HG03175 (cell line): ENCODE results near the gene CACNA1A.
"Not testable (repeated sequence)": the region's sequence is repeated elsewhere in the genome, so short reads cannot be mapped to it uniquely, and the experiment has no call there.

Experiments used
- ATAC-seq: cut with Tn5 transposase; IDR thresholded peaks from one replicate; pipeline ENCODE4 v1.9.1; 2021; ENCODE audit warnings: mild to moderate bottlenecking, moderate library complexity; ENCODE audit not compliant: unreplicated experiment

CACNA1A gene

DNA sequence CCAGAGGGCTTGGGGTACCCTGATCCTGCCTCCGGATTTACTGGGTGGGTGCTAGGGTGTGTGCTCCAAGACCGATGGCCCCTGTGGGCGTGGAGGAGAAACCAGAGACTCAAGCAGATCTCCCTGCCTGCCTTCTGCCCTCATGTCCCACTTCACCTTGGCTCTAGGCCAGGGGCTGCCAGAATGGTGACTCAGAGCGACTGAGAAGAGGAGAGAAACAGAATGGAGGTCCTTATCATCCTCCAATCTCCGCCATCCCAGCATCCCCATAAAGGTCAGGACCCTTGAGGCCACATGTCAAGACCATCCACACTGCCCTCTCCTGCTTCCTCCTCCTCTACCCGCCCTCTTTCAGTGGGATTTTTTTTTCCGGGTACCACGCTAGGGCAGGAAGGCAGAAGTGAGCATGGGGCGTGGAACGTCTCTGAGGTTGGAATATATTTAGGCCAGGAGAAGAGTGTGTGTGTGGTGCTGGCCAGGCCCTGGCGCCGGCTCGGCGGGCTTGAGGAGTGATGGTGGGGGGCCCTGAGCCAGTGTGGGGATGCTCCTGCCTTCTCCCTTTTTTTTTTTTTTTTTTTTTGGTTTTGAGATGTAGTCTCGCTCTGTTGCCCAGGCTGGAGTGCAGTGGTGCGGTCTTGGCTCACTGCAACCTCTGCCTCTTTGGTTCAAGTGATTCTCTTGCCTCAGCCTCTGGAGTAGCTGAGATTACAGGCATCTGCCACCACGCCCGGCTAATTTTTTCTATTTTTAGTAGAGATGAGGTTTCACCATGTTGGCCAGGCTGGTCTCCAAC lies 333.7 kb downstream of the CACNA1A start:
- ATAC-seq, result no peak

GRCh38 chr19:13171146-13171545 lies 335.1 kb downstream of the CACNA1A start:
- ATAC-seq, result no peak

GRCh38 chr19:13169769-13170168 lies 336.5 kb downstream of the CACNA1A start:
- no peak for ATAC-seq

- ATAC-seq, result not testable (repeated sequence)
These were observed 340.1 kb downstream of the CACNA1A start for GRCh38 chr19:13166151-13166550.

DNA sequence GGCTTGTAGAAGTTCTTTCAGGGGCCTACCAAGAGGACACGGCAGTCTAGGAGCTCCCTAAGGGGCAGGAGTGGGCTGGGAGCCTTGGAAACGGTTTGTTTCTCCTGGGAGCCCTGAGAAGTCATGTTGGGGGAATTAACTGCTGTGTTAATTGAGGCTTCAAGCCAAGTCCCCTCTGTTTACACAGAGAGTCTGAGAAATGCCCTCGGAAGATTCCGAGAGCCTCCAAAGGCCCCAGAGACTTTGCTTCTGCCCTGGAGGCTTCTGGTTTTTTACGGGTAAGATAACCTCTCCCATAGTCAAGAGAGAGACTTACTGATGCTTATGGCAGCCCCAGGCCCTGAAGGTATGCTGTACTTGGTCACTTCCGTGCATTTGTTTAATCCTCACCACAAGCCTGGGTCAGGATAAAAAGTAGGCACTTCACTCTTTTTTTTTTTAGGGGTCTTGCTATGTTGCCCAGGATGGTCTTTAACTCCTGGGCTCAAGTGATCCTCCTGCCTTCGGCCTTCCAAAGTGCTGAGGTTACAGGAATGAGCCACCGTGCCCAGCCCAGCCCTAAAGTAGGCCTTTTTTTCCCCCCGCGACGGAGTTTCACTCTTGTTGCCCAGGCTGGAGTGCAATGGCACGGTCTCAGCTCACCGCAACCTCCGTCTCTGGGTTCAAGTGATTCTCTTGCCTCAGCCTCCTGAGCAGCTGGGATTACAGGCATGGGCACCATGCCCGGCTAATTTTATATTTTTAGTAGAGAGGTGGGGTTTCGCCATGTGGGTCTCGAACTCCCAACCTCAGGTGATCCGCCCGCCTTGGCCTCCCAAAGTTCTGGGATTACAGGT lies 340.9 kb downstream of the CACNA1A start:
- no peak for ATAC-seq

GRCh38 chr19:13164343-13165161 lies 341.7 kb downstream of the CACNA1A start:
- ATAC-seq, result no peak

DNA sequence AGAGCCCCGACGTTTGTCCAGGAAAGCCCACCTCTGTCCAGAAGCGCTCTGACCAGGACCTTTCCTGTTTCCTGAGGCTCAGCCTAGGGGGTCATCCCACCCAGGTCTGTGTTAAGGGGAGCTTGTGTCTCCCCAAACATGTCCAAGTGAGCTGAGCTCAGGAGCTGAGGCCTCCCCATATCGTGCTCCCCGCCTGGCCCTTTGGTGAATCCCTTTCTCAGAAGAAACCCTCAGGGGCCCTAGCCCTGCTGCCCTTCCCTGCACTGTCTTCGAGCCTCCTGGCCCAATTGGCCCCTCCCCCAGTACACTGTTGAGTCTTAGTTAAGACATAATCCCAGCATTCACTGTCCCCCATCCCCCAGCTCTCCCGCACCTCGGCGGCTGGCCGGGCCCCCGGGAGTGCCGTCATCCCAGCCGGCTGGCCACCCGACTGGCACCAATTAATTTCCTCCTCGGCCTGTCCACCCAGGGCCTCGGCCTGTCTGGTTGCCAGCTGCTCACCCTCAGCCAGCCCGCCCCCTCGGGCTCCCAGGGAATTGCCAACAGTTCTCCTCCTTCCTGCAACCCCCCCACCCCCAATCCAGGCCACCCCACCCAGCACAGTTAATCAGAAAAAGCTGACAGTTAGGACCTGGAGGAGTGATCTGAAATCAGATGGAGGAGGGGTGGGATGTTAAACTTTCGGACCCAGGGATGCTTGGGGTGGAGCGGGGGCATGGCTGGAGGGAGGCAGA lies 342.5 kb downstream of the CACNA1A start:
- ATAC-seq, result no peak

- no peak for ATAC-seq
These were observed 343.3 kb downstream of the CACNA1A start for GRCh38 chr19:13162724-13163608.

- no peak for ATAC-seq
These were observed 345.7 kb downstream of the CACNA1A start for GRCh38 chr19:13160557-13160956.

GRCh38 chr19:13159713-13160112 lies 346.6 kb downstream of the CACNA1A start:
- ATAC-seq, result no peak
